GM23338 (cell line): ENCODE measurements around the gene MORN2.

ENCODE experiments used
- EZH2phosphoT487 ChIP-seq: fragments of 200-600 bp; sonication (generic); IDR thresholded peaks from one replicate; pipeline ENCODE4 v1.8.1; 2018; ENCODE audit warnings: antibody characterized with exemption; ENCODE audit not compliant: unreplicated experiment
- POLR2AphosphoS5 ChIP-seq: IDR thresholded peaks from 2 replicates; pipeline ENCODE4 v1.6.1; 2016; ENCODE audit warnings: antibody characterized with exemption, low read depth

DNA sequence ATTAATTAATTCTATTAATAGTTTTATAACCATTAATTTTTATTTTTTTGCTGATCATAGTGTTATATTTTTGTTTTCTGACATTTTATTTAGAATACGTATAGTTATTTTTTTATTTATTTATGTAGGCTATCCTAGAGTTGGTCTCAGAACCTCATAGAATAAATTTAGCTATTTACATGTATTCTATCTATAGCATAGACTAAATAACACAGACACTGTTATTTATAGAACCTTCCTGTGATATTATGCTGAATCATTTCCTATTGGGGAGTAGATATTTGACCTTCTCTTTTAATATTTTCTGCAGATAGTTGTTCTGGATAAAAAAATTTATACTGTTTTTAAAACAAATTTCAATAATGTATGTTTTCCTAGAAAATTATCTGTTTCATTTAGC is 34.1 kb downstream of the MORN2 start:
- TF ChIP-seq EZH2phosphoT487 (no peak), POLR2AphosphoS5 (no peak)
